ENCODE data around the gene FGD2.

GRCh38 chr6:37077191-37077904 lies 71.9 kb downstream of the FGD2 start:
- TF ChIP-seq ZNF274 (IDR thresholded peaks at IDR 0.05; ENCODE audit: low read depth, low read length) (no peak), YY1 (IDR thresholded peaks at IDR 0.05; ENCODE audit: insufficient read depth, insufficient read length) (no peak), SUZ12 (IDR thresholded peaks at IDR 0.05; ENCODE audit: extremely low read depth, insufficient read depth, insufficient read length) (no peak)

Data from NT2/D1 (cell line).